SK-N-SH treated with all-trans-retinoic acid at 6 μM for 48 hours (cell line): ENCODE data around the gene ZDHHC4.

Source experiments
- ATAC-seq: fragments of 200-7000 bp; cut with Tn5 transposase; 3 replicates; pipeline ENCODE4 v1.9.1; 2020; ENCODE audit warnings: mild to moderate bottlenecking, moderate library complexity
- ARNTL ChIP-seq: fragments of 450-650 bp; formaldehyde crosslinking; IDR thresholded peaks from 2 replicates; pipeline ENCODE4 v1.5.0; 2020; ENCODE audit warnings: low read depth, mild to moderate bottlenecking, moderate library complexity, borderline replicate concordance
- BACH2 ChIP-seq: fragments of 250-450 bp; sonication (Bioruptor Pico); IDR thresholded peaks from 2 replicates; pipeline ENCODE4 v1.9.0; 2021; ENCODE audit warnings: mild to moderate bottlenecking, borderline replicate concordance
- CREB5 ChIP-seq: fragments of 250-450 bp; sonication (Bioruptor Pico); IDR thresholded peaks from 2 replicates; pipeline ENCODE4 v1.5.1; 2020; ENCODE audit warnings: low read depth, mild to moderate bottlenecking, moderate library complexity
- CSRNP3 ChIP-seq: fragments of 250-450 bp; sonication (Bioruptor Pico); IDR thresholded peaks from 2 replicates; pipeline ENCODE4 v1.5.1; 2021; ENCODE audit warnings: mild to moderate bottlenecking, moderate library complexity
- ESRRG ChIP-seq: fragments of 250-450 bp; sonication (Bioruptor Pico); IDR thresholded peaks from 2 replicates; pipeline ENCODE4 v1.6.1; 2021; ENCODE audit warnings: mild to moderate bottlenecking
- GLIS3 ChIP-seq: fragments of 250-450 bp; sonication (Bioruptor Pico); IDR thresholded peaks from 2 replicates; pipeline ENCODE4 v1.5.0; 2020; ENCODE audit warnings: mild to moderate bottlenecking, moderate library complexity
- ISL1 ChIP-seq: fragments of 250-450 bp; sonication (Bioruptor Pico); IDR thresholded peaks from 2 replicates; pipeline ENCODE4 v2.1.2; 2022; ENCODE audit warnings: mild to moderate bottlenecking, moderate library complexity
- OSR1 ChIP-seq: fragments of 250-450 bp; sonication (Bioruptor Pico); IDR thresholded peaks from 2 replicates; pipeline ENCODE4 v1.8.0; 2022; ENCODE audit warnings: moderate library complexity, mild to moderate bottlenecking, inconsistent platforms
- POU6F1 ChIP-seq: fragments of 250-450 bp; sonication (Bioruptor Pico); IDR thresholded peaks from 2 replicates; pipeline ENCODE4 v1.8.0; 2021; ENCODE audit warnings: low read depth, mild to moderate bottlenecking, moderate library complexity, borderline replicate concordance
- RARB ChIP-seq: fragments of 250-450 bp; sonication (Bioruptor Pico); IDR thresholded peaks from 2 replicates; pipeline ENCODE4 v1.8.0; 2021; ENCODE audit warnings: mild to moderate bottlenecking, moderate library complexity
- SNAI2 ChIP-seq: fragments of 250-450 bp; sonication (Bioruptor Pico); IDR thresholded peaks from 2 replicates; pipeline ENCODE4 v1.5.0; 2020; ENCODE audit warnings: mild to moderate bottlenecking, moderate library complexity
- TOX ChIP-seq: fragments of 250-450 bp; sonication (Bioruptor Pico); IDR thresholded peaks from 2 replicates; pipeline ENCODE4 v1.8.0; 2021; ENCODE audit warnings: mild to moderate bottlenecking, moderate library complexity, borderline replicate concordance
- TSHZ2 ChIP-seq: fragments of 250-450 bp; sonication (Bioruptor Pico); IDR thresholded peaks from 2 replicates; pipeline ENCODE4 v1.5.0; 2020; ENCODE audit warnings: mild to moderate bottlenecking, moderate library complexity
- ZC3H10 ChIP-seq: fragments of 250-450 bp; sonication (Bioruptor Pico); IDR thresholded peaks from 2 replicates; pipeline ENCODE4 v1.5.1; 2021; ENCODE audit warnings: mild to moderate bottlenecking, moderate library complexity
- ZFP3 ChIP-seq: fragments of 250-450 bp; sonication (Bioruptor Pico); IDR thresholded peaks from 2 replicates; pipeline ENCODE4 v1.5.0; 2020; ENCODE audit warnings: mild to moderate bottlenecking, moderate library complexity
- ZFP30 ChIP-seq: fragments of 450-650 bp; formaldehyde crosslinking; IDR thresholded peaks from 2 replicates; pipeline ENCODE4 v1.5.0; 2022; ENCODE audit warnings: mild to moderate bottlenecking, moderate library complexity
- ZNF70 ChIP-seq: fragments of 450-650 bp; formaldehyde crosslinking; IDR thresholded peaks from 2 replicates; pipeline ENCODE4 v1.5.0; 2020; ENCODE audit warnings: mild to moderate bottlenecking, moderate library complexity
- ZNF8 ChIP-seq: fragments of 450-650 bp; formaldehyde crosslinking; IDR thresholded peaks from 2 replicates; pipeline ENCODE4 v1.5.0; 2020; ENCODE audit warnings: mild to moderate bottlenecking, moderate library complexity
- TF ChIP-seq, protein P1 (sequence below): fragments of 250-450 bp; sonication (Bioruptor Pico); IDR thresholded peaks from 2 replicates; pipeline ENCODE4 v1.8.0; 2020; ENCODE audit warnings: mild to moderate bottlenecking, moderate library complexity, borderline replicate concordance

ZDHHC4 gene

DNA sequence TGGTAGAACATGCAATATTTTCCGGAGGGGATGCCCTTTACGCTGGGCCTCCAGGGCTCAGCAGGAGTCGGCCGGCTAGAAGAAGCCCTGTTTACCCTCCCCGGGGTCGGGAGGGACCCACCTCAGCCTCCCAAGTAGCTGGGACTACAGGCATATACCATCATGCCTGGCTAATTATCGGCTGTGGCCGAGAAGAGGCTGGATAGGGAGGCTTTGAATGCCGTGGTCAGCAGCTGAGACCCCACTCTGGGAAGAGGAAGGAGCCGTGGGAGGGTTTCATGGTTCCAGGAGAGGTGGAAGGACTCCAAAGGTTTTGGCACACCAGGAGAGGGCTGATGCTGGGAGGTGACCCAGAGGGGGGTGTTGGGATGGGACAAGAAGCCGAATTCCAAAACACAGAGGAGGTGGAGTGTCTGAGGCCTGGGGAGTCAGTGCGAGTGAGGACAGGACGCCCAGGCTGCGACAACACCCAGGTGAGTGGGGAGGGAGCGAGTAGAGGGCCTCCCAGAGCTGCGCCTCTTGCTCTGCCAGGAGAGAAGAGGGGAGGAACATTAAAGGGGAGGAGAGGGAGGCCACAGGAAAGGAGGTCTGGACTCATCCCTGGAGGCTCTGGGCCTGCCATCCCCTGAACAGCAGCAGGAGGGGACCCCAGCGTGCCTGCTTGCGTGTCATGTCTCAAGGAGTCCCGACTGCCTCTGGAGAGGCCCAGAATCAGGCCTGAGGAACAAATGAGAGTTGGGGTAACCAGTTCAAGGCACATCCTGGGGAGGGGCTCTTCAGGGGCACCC is 45.6 kb upstream of the ZDHHC4 start:
- no peak for ATAC-seq
- TF ChIP-seq TSHZ2 (CRISPR knock-in tag) (no peak), BACH2 (no peak), ZFP3 (CRISPR knock-in tag) (no peak), CSRNP3 (CRISPR knock-in tag) (no peak), ZNF70 (CRISPR knock-in tag) (no peak), ISL1 (CRISPR knock-in tag) (no peak), ARNTL (CRISPR knock-in tag) (no peak), GLIS3 (CRISPR knock-in tag) (no peak), TOX (CRISPR knock-in tag) (no peak)

DNA sequence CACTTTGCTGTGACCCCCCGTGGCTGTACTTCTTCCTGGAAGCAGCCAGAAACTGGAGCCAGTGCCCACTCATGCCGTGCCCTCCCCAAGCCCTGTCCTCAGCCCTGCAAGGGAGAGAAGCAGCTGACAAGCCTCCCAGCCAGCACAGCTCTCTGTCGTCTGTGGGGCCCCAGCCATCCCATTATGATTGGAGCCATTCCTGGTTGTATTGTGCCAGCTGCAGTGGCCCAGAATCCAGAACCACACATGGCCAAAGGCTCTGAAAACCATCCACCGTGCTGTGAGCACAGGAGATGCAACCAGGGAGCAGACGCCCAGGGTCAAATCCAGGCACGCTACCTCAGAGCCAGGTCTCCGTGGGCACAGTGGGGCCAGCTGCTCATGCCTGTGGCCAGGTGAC is 44.7 kb upstream of the ZDHHC4 start:
- ATAC-seq, result no peak
- no peak for TF ChIP-seq TSHZ2 (CRISPR knock-in tag)
- no peak for TF ChIP-seq GLIS3 (CRISPR knock-in tag)
- no peak for TF ChIP-seq ZNF70 (CRISPR knock-in tag)
- TF ChIP-seq ZNF8 (CRISPR knock-in tag), result no peak
- no peak for TF ChIP-seq CREB5 (CRISPR knock-in tag)
- TF ChIP-seq, protein P1, sequence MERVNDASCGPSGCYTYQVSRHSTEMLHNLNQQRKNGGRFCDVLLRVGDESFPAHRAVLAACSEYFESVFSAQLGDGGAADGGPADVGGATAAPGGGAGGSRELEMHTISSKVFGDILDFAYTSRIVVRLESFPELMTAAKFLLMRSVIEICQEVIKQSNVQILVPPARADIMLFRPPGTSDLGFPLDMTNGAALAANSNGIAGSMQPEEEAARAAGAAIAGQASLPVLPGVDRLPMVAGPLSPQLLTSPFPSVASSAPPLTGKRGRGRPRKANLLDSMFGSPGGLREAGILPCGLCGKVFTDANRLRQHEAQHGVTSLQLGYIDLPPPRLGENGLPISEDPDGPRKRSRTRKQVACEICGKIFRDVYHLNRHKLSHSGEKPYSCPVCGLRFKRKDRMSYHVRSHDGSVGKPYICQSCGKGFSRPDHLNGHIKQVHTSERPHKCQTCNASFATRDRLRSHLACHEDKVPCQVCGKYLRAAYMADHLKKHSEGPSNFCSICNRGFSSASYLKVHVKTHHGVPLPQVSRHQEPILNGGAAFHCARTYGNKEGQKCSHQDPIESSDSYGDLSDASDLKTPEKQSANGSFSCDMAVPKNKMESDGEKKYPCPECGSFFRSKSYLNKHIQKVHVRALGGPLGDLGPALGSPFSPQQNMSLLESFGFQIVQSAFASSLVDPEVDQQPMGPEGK (CRISPR knock-in tag), result no peak
- TF ChIP-seq CSRNP3 (CRISPR knock-in tag), result no peak
- no peak for TF ChIP-seq ZFP30 (CRISPR knock-in tag)
- no peak for TF ChIP-seq POU6F1 (CRISPR knock-in tag)
- no peak for TF ChIP-seq RARB (CRISPR knock-in tag)
- no peak for TF ChIP-seq SNAI2 (CRISPR knock-in tag)
- TF ChIP-seq ZC3H10, result no peak
- no peak for TF ChIP-seq ESRRG (CRISPR knock-in tag)
- no peak for TF ChIP-seq OSR1 (CRISPR knock-in tag)
